Measurements from ENCODE around the gene EDEM2. TPM values are rescaled to one million over a fixed set of nuclear protein-coding genes. Genes with fewer than 3 reads are reported as not detected.

EDEM2 gene
- total RNA-seq, 1 experiment from 2014 or later = 28.5 TPM

- no peak overlapping the region for H3K27ac ChIP-seq (ENCODE audit: low read length)
- TF ChIP-seq EZH2 (IDR thresholded peaks at IDR 0.05; ENCODE audit: low read length, unreplicated experiment) (no peak), CTCF (conservative IDR thresholded peaks at IDR 0.05; ENCODE audit: low read depth, low read length) (no peak), EZH2phosphoT487 (IDR thresholded peaks at IDR 0.05; ENCODE audit: borderline replicate concordance, low read length) (no peak)
Measured at GRCh38 chr20:35133735-35134134, 13.4 kb downstream of the EDEM2 start.

GRCh38 chr20:35133031-35133430, 14.1 kb downstream of the EDEM2 start:
- intact Hi-C loops (cut with micrococcal nuclease) = no loop called here
- H2AFZ ChIP-seq (ENCODE audit: low read length) = no peak overlapping the region

More at GRCh38 chr20:35133735-35134134, 13.4 kb downstream of the EDEM2 start:
- intact Hi-C loops (cut with micrococcal nuclease) = no loop called here
- no TSS peak for BruUV-seq (replicated peaks)
- no peaks in the 10 kb centered on the region for H3F3A ChIP-seq (ENCODE audit: low read length, unreplicated experiment)
- no peaks in the 10 kb centered on the region for H3K9me3 ChIP-seq (ENCODE audit: low read length)
- no peak overlapping the region for H3K4me2 ChIP-seq (ENCODE audit: low read length)
- POLR2A ChIA-PET (ENCODE audit: unreplicated experiment) = no interaction called here
- CTCF ChIA-PET = no interaction called here
- peaks cover 10% of the 10 kb centered on the region for H3K36me3 ChIP-seq (ENCODE audit: low read depth, low read length)
- no peaks in the 10 kb centered on the region for H3K27me3 ChIP-seq (ENCODE audit: low read length)
- no peak for ATAC-seq
- no peak overlapping the region for H3K9ac ChIP-seq (ENCODE audit: low read length)
- H3K4me1 ChIP-seq (ENCODE audit: insufficient read depth, low read length) = peaks cover 10% of the 10 kb centered on the region; the same call in 1 of the 2 replicates
- no peaks in the 10 kb centered on the region for H3K79me2 ChIP-seq (ENCODE audit: low read length)
- H4K20me1 ChIP-seq (ENCODE audit: low read length) = no peaks in the 10 kb centered on the region
- no peaks in the 10 kb centered on the region for H3K9me2 ChIP-seq (replicated peaks; ENCODE audit: low read length)
- H3K4me3 ChIP-seq (ENCODE audit: low read length) = no peak overlapping the region
- no peak overlapping the region for H2AFZ ChIP-seq (ENCODE audit: low read length)
- no peak for DNase-seq

More at GRCh38 chr20:35133031-35133430, 14.1 kb downstream of the EDEM2 start:
- Histone ChIP-seq H3K27me3 (ENCODE audit: low read length) (no peaks in the 10 kb centered on the region), H3K9ac (ENCODE audit: low read length) (no peak overlapping the region), H3K9me3 (ENCODE audit: low read length) (no peaks in the 10 kb centered on the region), H3K79me2 (ENCODE audit: low read length) (no peaks in the 10 kb centered on the region), H3K4me2 (ENCODE audit: low read length) (no peak overlapping the region), H3K27ac (ENCODE audit: low read length) (no peak overlapping the region), H3K36me3 (ENCODE audit: low read depth, low read length) (peaks cover 8% of the 10 kb centered on the region), H3K9me2 (replicated peaks; ENCODE audit: low read length) (no peaks in the 10 kb centered on the region), H4K20me1 (ENCODE audit: low read length) (no peaks in the 10 kb centered on the region), H3K4me1 (ENCODE audit: insufficient read depth, low read length) (peaks cover 10% of the 10 kb centered on the region; the same call in 1 of the 2 replicates), H3K4me3 (ENCODE audit: low read length) (no peak overlapping the region), H3F3A (ENCODE audit: low read length, unreplicated experiment) (no peaks in the 10 kb centered on the region)
- POLR2A ChIA-PET (ENCODE audit: unreplicated experiment) = interaction anchor here (0.6 kb wide), 1 partner anchor 98 kb away, joined by 4 read pairs; no protein-coding TSS in a partner anchor
- no peak for TF ChIP-seq EZH2phosphoT487 (IDR thresholded peaks at IDR 0.05; ENCODE audit: borderline replicate concordance, low read length)
- no peak for TF ChIP-seq EZH2 (IDR thresholded peaks at IDR 0.05; ENCODE audit: low read length, unreplicated experiment)
- TF ChIP-seq CTCF (conservative IDR thresholded peaks at IDR 0.05; ENCODE audit: low read depth, low read length) = no peak
- no TSS peak for BruUV-seq (replicated peaks)
- DNase-seq (no peak), ATAC-seq (no peak)
- CTCF ChIA-PET = no interaction called here

All from PC-3 (cell line).